ENCODE measurements around the gene DUSP2.

Gene DUSP2

DNA sequence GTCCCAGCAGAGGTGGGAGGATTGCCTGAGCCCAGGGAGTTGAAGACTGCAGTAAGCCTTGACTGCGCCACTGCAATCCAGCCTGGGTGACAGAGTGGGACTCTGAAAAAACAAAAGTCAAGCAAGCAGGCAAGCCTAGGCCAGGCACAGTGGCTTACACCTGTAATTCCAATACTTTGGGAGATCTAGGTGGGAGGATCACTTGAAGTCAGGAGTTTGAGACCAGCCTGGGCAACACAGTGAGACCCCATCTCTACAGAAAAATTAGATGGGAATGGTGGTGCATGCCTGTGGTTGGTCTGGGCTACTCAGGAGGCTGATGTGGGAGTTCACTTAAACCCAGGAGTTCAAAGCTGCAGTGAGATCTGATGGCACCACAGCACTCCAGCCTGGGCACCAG lies 34.8 kb upstream of the DUSP2 start:
- Histone ChIP-seq H2AFZ (ENCODE audit: low read length) (no peak overlapping the region), H3K9ac (ENCODE audit: low read length) (no peak overlapping the region), H3K4me2 (ENCODE audit: low read depth, low read length) (no peak overlapping the region), H3K9me3 (replicated peaks; ENCODE audit: insufficient read depth, low read length) (no peaks in the 10 kb centered on the region), H3K4me1 (ENCODE audit: low read length) (no peaks in the 10 kb centered on the region), H3K79me2 (ENCODE audit: low read length) (no peaks in the 10 kb centered on the region), H3K27me3 (replicated peaks; ENCODE audit: insufficient read depth, low read length) (no peaks in the 10 kb centered on the region), H3F3A (ENCODE audit: insufficient read depth, low read length) (no peaks in the 10 kb centered on the region), H3K27ac (ENCODE audit: low read length) (no peak overlapping the region), H3K4me3 (ENCODE audit: low read length) (no peak overlapping the region), H3K9me2 (replicated peaks; ENCODE audit: insufficient read depth, low read length) (no peaks in the 10 kb centered on the region), H3K36me3 (replicated peaks; ENCODE audit: insufficient read depth, low read length) (no peaks in the 10 kb centered on the region), H4K20me1 (ENCODE audit: insufficient read depth, low read length) (no peaks in the 10 kb centered on the region)
- no peak for DNase-seq
- TF ChIP-seq EZH2 (optimal IDR thresholded peaks at IDR 0.05; ENCODE audit: low read depth, low read length) (no peak), EZH2phosphoT487 (IDR thresholded peaks at IDR 0.05; ENCODE audit: low read length) (no peak)
- TF ChIP-seq, protein P1, sequence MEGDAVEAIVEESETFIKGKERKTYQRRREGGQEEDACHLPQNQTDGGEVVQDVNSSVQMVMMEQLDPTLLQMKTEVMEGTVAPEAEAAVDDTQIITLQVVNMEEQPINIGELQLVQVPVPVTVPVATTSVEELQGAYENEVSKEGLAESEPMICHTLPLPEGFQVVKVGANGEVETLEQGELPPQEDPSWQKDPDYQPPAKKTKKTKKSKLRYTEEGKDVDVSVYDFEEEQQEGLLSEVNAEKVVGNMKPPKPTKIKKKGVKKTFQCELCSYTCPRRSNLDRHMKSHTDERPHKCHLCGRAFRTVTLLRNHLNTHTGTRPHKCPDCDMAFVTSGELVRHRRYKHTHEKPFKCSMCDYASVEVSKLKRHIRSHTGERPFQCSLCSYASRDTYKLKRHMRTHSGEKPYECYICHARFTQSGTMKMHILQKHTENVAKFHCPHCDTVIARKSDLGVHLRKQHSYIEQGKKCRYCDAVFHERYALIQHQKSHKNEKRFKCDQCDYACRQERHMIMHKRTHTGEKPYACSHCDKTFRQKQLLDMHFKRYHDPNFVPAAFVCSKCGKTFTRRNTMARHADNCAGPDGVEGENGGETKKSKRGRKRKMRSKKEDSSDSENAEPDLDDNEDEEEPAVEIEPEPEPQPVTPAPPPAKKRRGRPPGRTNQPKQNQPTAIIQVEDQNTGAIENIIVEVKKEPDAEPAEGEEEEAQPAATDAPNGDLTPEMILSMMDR (IDR thresholded peaks at IDR 0.05; ENCODE audit: low read length), result no peak

DNA sequence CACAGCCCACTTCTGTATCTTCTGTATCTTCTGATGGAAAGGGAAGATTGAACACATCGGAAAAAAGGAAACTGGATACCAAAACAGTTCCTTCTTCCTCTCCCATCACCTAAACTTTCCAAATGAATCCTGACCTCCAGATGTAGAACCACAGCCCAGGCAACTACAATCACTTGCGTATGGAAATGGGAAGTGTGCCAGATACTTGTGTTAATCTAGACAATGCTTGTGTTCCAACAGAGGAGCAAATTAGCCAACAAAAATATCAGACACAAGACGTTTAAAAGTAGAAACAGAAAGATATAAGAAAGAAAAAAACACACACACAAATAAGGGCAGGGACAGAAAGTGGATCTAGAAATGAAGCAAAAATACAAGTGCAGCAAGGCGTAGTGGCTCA lies 31.4 kb upstream of the DUSP2 start:
- Histone ChIP-seq H3K27me3 (replicated peaks; ENCODE audit: insufficient read depth, low read length) (no peaks in the 10 kb centered on the region), H3K36me3 (replicated peaks; ENCODE audit: insufficient read depth, low read length) (no peaks in the 10 kb centered on the region), H3K9me3 (replicated peaks; ENCODE audit: insufficient read depth, low read length) (no peaks in the 10 kb centered on the region), H3F3A (ENCODE audit: insufficient read depth, low read length) (no peaks in the 10 kb centered on the region), H2AFZ (ENCODE audit: low read length) (no peak overlapping the region), H3K4me3 (ENCODE audit: low read length) (no peak overlapping the region), H4K20me1 (ENCODE audit: insufficient read depth, low read length) (no peaks in the 10 kb centered on the region), H3K4me2 (ENCODE audit: low read depth, low read length) (no peak overlapping the region), H3K27ac (ENCODE audit: low read length) (no peak overlapping the region), H3K9ac (ENCODE audit: low read length) (no peak overlapping the region), H3K9me2 (replicated peaks; ENCODE audit: insufficient read depth, low read length) (no peaks in the 10 kb centered on the region), H3K4me1 (ENCODE audit: low read length) (no peaks in the 10 kb centered on the region), H3K79me2 (ENCODE audit: low read length) (no peaks in the 10 kb centered on the region)
- TF ChIP-seq EZH2phosphoT487 (IDR thresholded peaks at IDR 0.05; ENCODE audit: low read length) (no peak), EZH2 (optimal IDR thresholded peaks at IDR 0.05; ENCODE audit: low read depth, low read length) (no peak)
- TF ChIP-seq, protein P1 (IDR thresholded peaks at IDR 0.05; ENCODE audit: low read length), result no peak
- no peak for DNase-seq

DNA sequence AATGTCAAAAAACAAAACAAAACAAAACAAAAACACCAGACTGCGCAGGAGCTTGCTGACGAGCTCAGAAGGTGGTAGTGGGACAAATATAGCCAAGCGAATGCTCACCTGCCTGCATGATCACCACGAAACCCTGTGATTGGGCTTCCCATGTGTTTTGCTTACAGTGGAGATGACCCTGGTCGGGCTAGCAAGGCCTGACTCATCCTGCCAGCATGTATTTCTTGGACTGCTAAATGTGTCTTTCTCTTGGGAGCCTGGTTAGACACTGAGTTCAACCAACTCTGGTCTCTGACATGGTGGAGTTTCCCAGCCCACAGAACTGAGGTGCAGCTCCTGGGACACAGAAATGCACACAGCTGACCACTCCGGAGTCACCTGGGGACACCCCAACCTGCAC lies 30.7 kb upstream of the DUSP2 start:
- H3K9ac ChIP-seq (ENCODE audit: low read length), result no peak overlapping the region
- H3K79me2 ChIP-seq (ENCODE audit: low read length), result no peaks in the 10 kb centered on the region
- H2AFZ ChIP-seq (ENCODE audit: low read length), result no peak overlapping the region
- no peaks in the 10 kb centered on the region for H3K9me3 ChIP-seq (replicated peaks; ENCODE audit: insufficient read depth, low read length)
- H3K27me3 ChIP-seq (replicated peaks; ENCODE audit: insufficient read depth, low read length), result no peaks in the 10 kb centered on the region
- no peaks in the 10 kb centered on the region for H3K36me3 ChIP-seq (replicated peaks; ENCODE audit: insufficient read depth, low read length)
- no peaks in the 10 kb centered on the region for H3K9me2 ChIP-seq (replicated peaks; ENCODE audit: insufficient read depth, low read length)
- no peaks in the 10 kb centered on the region for H4K20me1 ChIP-seq (ENCODE audit: insufficient read depth, low read length)
- H3K4me3 ChIP-seq (ENCODE audit: low read length), result no peak overlapping the region
- DNase-seq, result no peak
- no peaks in the 10 kb centered on the region for H3K4me1 ChIP-seq (ENCODE audit: low read length)
- no peak overlapping the region for H3K4me2 ChIP-seq (ENCODE audit: low read depth, low read length)
- H3K27ac ChIP-seq (ENCODE audit: low read length), result no peak overlapping the region
- no peak for TF ChIP-seq EZH2phosphoT487 (IDR thresholded peaks at IDR 0.05; ENCODE audit: low read length)
- TF ChIP-seq EZH2 (optimal IDR thresholded peaks at IDR 0.05; ENCODE audit: low read depth, low read length), result no peak
- TF ChIP-seq, protein P1 (IDR thresholded peaks at IDR 0.05; ENCODE audit: low read length), result no peak
- H3F3A ChIP-seq (ENCODE audit: insufficient read depth, low read length), result no peaks in the 10 kb centered on the region
